B cell (primary cell): ENCODE data around the gene AOPEP. TPM values are rescaled to one million over a fixed set of nuclear protein-coding genes. Genes with fewer than 3 reads are reported as not detected.

ENCODE experiments used
- ATAC-seq: fragments of 200-7000 bp; cut with Tn5 transposase; one replicate; pipeline ENCODE4 v1.10.0; 2021; ENCODE audit warnings: low read depth, mild to moderate bottlenecking, moderate number of reproducible peaks, moderate library complexity
- CTCF ChIA-PET: fragments of 350-600 bp; sonication (Branson Sonifier 250); formaldehyde crosslinking; loops from one replicate; lab custom pipeline; 2021; ENCODE audit warnings: antibody characterized with exemption, inconsistent platforms; lab: Charles Lee
- POLR2A ChIA-PET: fragments of 350-600 bp; sonication (Branson Sonifier 250); formaldehyde crosslinking; loops from one replicate; lab custom pipeline; 2021; ENCODE audit warnings: antibody characterized with exemption; lab: Charles Lee
- DNase-seq: peaks from one replicate; pipeline ENCODE4 v3.0.0; 2013
- H2AFZ ChIP-seq: 2 replicates; pipeline ENCODE4 v1.6.1; 2012; ENCODE audit warnings: mild to moderate bottlenecking, low read depth, low read length; ENCODE audit not compliant: insufficient read depth, poor library complexity, severe bottlenecking
- H3K27ac ChIP-seq, 2 donors: 1 replicate in 1 of 2; 2 replicates in 1 of 2; pipeline ENCODE4 v1.5.1; 2012 to 2013; ENCODE audit warnings: low read length in 2 of 2, mild to moderate bottlenecking in 2 of 2, moderate library complexity in 1 of 2
- H3K27me3 ChIP-seq, 4 experiments: fragments of 200-600 bp in 1 of 4; sonication (generic) in 1 of 4; replicated peaks in 1 of 4; 1 replicate in 2 of 4; 2 replicates in 2 of 4; pipeline versions ENCODE4 v1.6.1 to v1.7.0; 2013 to 2016; ENCODE audit warnings: low read length in 3 of 4, mild to moderate bottlenecking in 2 of 4, mixed read lengths in 1 of 4, moderate library complexity in 1 of 4; ENCODE audit not compliant: insufficient read depth in 4 of 4, control insufficient read depth in 3 of 4; ENCODE audit errors: control extremely low read depth in 1 of 4
- H3K36me3 ChIP-seq, 2 experiments: replicated peaks in 1 of 2; 1 replicate in 1 of 2; 2 replicates in 1 of 2; pipeline versions ENCODE4 v1.6.1 to v1.7.1; 2013; ENCODE audit warnings: low read length in 1 of 2; ENCODE audit not compliant: insufficient read depth in 2 of 2, control insufficient read depth in 1 of 2; ENCODE audit errors: control extremely low read depth in 1 of 2, extremely low read depth in 1 of 2
- H3K4me1 ChIP-seq, 2 donors: fragments of 200-600 bp in 1 of 2; sonication (generic) in 1 of 2; 1 replicate in 1 of 2; 2 replicates in 1 of 2; pipeline versions ENCODE4 v1.5.1 to v1.6.1; 2013 to 2017; ENCODE audit warnings: low read length in 2 of 2; ENCODE audit not compliant: control insufficient read depth in 2 of 2, insufficient read depth in 2 of 2
- H3K4me2 ChIP-seq: replicated peaks from 2 replicates; pipeline ENCODE3; 2012; ENCODE audit warnings: mild to moderate bottlenecking, low read depth, low read length; ENCODE audit not compliant: poor library complexity, severe bottlenecking
- H3K4me3 ChIP-seq, 5 experiments: fragments of 200-600 bp in 1 of 5; sonication (generic) in 1 of 5; 1 replicate in 3 of 5; 2 replicates in 2 of 5; pipeline versions ENCODE4 v1.5.1 to v1.7.0; 2011 to 2016; ENCODE audit warnings: low read length in 4 of 5, mild to moderate bottlenecking in 4 of 5, low read depth in 2 of 5, control low read depth in 1 of 5, moderate library complexity in 1 of 5; ENCODE audit not compliant: insufficient read depth in 1 of 5; ENCODE audit errors: control extremely low read depth in 1 of 5, extremely low read depth in 1 of 5
- H3K79me2 ChIP-seq: fragments of 200-600 bp; sonication (generic); one replicate; pipeline ENCODE4 v1.6.0; 2016; ENCODE audit warnings: low read length; ENCODE audit not compliant: control insufficient read depth, insufficient read depth
- H3K9ac ChIP-seq: fragments of 200-600 bp; sonication (generic); 2 replicates; pipeline ENCODE4 v1.6.1; 2017; ENCODE audit warnings: mild to moderate bottlenecking, low read length, moderate library complexity
- H3K9me3 ChIP-seq, 3 donors: one replicate each; pipeline versions ENCODE4 v1.6.1 to v1.7.1; 2013; ENCODE audit warnings: low read length in 2 of 3; ENCODE audit not compliant: control insufficient read depth in 2 of 3, insufficient read depth in 1 of 3; ENCODE audit errors: control extremely low read depth in 1 of 3
- H4K20me1 ChIP-seq: 2 replicates; pipeline ENCODE4 v1.6.0; 2012; ENCODE audit warnings: mild to moderate bottlenecking, low read length; ENCODE audit not compliant: insufficient read depth, control insufficient read depth, poor library complexity, severe bottlenecking
- H3K27ac Mint-ChIP-seq: one replicate; pipeline ENCODE4 v1.8.0; 2021; ENCODE audit warnings: mixed read lengths
- H3K27me3 Mint-ChIP-seq: one replicate; pipeline ENCODE4 v1.8.0; 2021; ENCODE audit warnings: mixed read lengths
- H3K4me1 Mint-ChIP-seq: one replicate; pipeline ENCODE4 v1.8.0; 2021; ENCODE audit warnings: mixed read lengths
- H3K4me3 Mint-ChIP-seq: one replicate; pipeline ENCODE4 v1.8.0; 2021; ENCODE audit warnings: mixed read lengths
- H3K9me3 Mint-ChIP-seq: one replicate; pipeline ENCODE4 v1.8.0; 2022; ENCODE audit warnings: mixed read lengths; ENCODE audit not compliant: insufficient read depth
- EZH2 ChIP-seq: IDR thresholded peaks from 2 replicates; pipeline ENCODE4 v1.6.1; 2012; ENCODE audit warnings: borderline replicate concordance, low read depth, mild to moderate bottlenecking, moderate library complexity, low read length; ENCODE audit not compliant: insufficient read depth, poor library complexity, severe bottlenecking
- WGBS: methylation state at CpG from one replicate; pipeline ENCODE4 v1.1.5; 2013; ENCODE audit warnings: missing lambda C conversion rate; ENCODE audit not compliant: insufficient coverage; 5-methylcytosine and 5-hydroxymethylcytosine counted together
- intact Hi-C: fragments of 100-400 bp; cut with micrococcal nuclease; formaldehyde crosslinking; loops from one replicate; pipeline ENCODE4 v1.10.0; 2022
- polyA plus RNA-seq: library from polyadenylated mRNA; depleted of rRNA; stranded (reverse); fragments of >200 nt; gene quantifications from 2 replicates; pipeline ENCODE4 v1.2.3, GENCODE V29; 2012
- total RNA-seq, 2 donors: library from RNA; stranded (reverse); fragments of 120-200 nt in 1 of 2; gene quantifications; 1 replicate in 1 of 2; 2 replicates in 1 of 2; pipeline versions ENCODE4 v1.2.3 to v1.2.4, GENCODE V29; 2013 to 2022
- TF ChIP-seq, protein P1 (sequence below): fragments of 200-600 bp; IDR thresholded peaks from one replicate; pipeline ENCODE4 v1.8.0; 2022; ENCODE audit warnings: antibody characterized with exemption, mild to moderate bottlenecking

AOPEP gene
- total and polyA plus RNA-seq, 2 donors (not counting 1 experiment from before 2014, with no cell fraction given): 5.1 to 35.8 TPM

DNA sequence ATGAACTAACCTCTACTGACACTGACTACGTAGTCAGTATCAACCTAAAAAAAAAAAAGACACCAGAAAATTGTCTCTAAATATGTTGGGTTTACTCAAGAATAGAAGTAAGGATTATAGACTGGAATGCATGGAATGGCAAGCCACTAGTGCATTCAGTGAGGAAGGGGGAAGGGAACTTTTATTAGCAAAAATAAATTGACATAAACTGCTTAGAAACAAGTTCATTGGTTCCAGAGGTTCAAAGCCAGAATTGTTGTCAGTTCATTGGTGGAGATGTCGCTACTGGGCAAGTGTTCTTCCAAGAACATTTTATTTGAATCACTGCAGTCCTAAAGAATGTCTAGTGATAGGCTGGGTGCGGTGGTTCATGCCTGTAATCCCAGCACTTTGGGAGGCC lies 26.1 kb upstream of the AOPEP start:
- Histone ChIP-seq H3K27me3 (peaks cover 0 to 16% (median 2%) of the 10 kb centered on the region in 4 experiments), H3K27ac (no peak overlapping the region), H3K4me3 (no peak overlapping the region), H3K9me3 (no peaks in the 10 kb centered on the region), H4K20me1 (no peaks in the 10 kb centered on the region), H3K79me2 (no peaks in the 10 kb centered on the region), H3K4me1 (no peaks in the 10 kb centered on the region), H2AFZ (no peak overlapping the region), H3K9ac (no peak overlapping the region), H3K4me2 (no peak overlapping the region), H3K36me3 (no peaks in the 10 kb centered on the region)
- Mint-ChIP-seq H3K4me1 (no peaks in the 10 kb centered on the region), H3K4me3 (no peak overlapping the region), H3K27ac (no peak overlapping the region), H3K27me3 (peaks cover 31% of the 10 kb centered on the region), H3K9me3 (no peaks in the 10 kb centered on the region)
- intact Hi-C loops: no loop called here
- WGBS: 100% methylated on average over 1 of the region's 3 CpGs
- ATAC-seq: no peak
- POLR2A ChIA-PET: no interaction called here
- CTCF ChIA-PET: no interaction called here
- TF ChIP-seq, protein P1, sequence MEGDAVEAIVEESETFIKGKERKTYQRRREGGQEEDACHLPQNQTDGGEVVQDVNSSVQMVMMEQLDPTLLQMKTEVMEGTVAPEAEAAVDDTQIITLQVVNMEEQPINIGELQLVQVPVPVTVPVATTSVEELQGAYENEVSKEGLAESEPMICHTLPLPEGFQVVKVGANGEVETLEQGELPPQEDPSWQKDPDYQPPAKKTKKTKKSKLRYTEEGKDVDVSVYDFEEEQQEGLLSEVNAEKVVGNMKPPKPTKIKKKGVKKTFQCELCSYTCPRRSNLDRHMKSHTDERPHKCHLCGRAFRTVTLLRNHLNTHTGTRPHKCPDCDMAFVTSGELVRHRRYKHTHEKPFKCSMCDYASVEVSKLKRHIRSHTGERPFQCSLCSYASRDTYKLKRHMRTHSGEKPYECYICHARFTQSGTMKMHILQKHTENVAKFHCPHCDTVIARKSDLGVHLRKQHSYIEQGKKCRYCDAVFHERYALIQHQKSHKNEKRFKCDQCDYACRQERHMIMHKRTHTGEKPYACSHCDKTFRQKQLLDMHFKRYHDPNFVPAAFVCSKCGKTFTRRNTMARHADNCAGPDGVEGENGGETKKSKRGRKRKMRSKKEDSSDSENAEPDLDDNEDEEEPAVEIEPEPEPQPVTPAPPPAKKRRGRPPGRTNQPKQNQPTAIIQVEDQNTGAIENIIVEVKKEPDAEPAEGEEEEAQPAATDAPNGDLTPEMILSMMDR: no peak
- no peak for TF ChIP-seq EZH2
- no peak for DNase-seq

DNA sequence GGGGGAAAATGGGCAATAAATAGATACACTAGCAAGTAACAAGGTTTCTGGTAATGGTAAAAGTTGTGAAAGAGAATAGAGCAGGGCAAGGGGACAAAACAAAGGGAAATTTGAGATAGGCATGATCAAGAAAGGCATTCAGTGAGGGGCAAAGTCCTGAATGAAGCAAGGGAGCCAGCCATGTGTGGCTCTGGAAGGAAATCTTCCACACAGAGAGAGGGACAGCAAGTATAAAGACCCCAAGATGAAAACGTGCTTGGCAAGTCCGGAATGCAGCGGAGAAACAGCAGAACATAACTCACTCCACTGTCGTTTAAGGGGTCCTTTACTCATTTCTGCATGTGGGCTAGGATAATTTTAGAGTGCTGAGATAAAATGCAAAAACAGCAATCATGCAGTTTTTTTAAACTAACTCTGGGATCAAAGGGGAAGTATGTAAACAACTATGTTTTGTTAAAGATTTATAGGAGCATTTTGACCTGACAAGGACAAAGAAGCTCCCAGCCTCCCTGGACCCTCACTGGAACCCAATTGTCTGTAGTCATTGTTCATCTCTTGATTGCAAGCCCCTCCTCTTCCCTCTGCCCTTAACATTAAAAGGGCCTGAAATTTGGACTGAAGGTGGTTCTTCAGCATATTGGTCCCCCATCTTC lies 22.9 kb upstream of the AOPEP start:
- H3K4me2 ChIP-seq: no peak overlapping the region
- intact Hi-C loops: no loop called here
- POLR2A ChIA-PET: no interaction called here
- no peak overlapping the region for H3K9ac ChIP-seq
- Mint-ChIP-seq H3K4me1 (no peaks in the 10 kb centered on the region), H3K27me3 (peaks cover 28% of the 10 kb centered on the region), H3K9me3 (no peaks in the 10 kb centered on the region), H3K27ac (no peak overlapping the region), H3K4me3 (no peak overlapping the region)
- WGBS: 43% methylated on average over 1 of the region's 4 CpGs
- H3K27ac ChIP-seq: no peak overlapping the region
- no peak for TF ChIP-seq EZH2
- TF ChIP-seq, protein P1: no peak
- DNase-seq (no peak), ATAC-seq (no peak)
- CTCF ChIA-PET: no interaction called here
- H3K36me3 ChIP-seq: no peaks in the 10 kb centered on the region
- H4K20me1 ChIP-seq: no peaks in the 10 kb centered on the region
- peaks cover 0 to 9% (median 3%) of the 10 kb centered on the region in 4 experiments for H3K27me3 ChIP-seq
- no peaks in the 10 kb centered on the region for H3K9me3 ChIP-seq
- H3K4me3 ChIP-seq: no peak overlapping the region
- no peaks in the 10 kb centered on the region for H3K79me2 ChIP-seq
- H2AFZ ChIP-seq: no peak overlapping the region
- H3K4me1 ChIP-seq: no peaks in the 10 kb centered on the region
